DMS153 treated with DMSO at 0.1 percent for 48 hours (cell line): ENCODE measurements around the gene ZMIZ1.

Experiments used
- DNase-seq: peaks from one replicate; lab custom pipeline; 2025; ENCODE audit not compliant: unreplicated experiment; lab: John Stamatoyannopoulos, UW

The ZMIZ1 gene

GRCh38 chr10:79063661-79064492 is 4.9 kb upstream of the ZMIZ1 start:
- DNase-seq: no peak

GRCh38 chr10:79065091-79065551 is 3.6 kb upstream of the ZMIZ1 start:
- DNase-seq: no peak

- no peak for DNase-seq
These were observed 2.9 kb upstream of the ZMIZ1 start for GRCh38 chr10:79065853-79066252.

GRCh38 chr10:79066411-79067240 is 2.1 kb upstream of the ZMIZ1 start:
- peak; percentile 18 for DNase-seq

- DNase-seq: peak; percentile 62
These were observed 1.2 kb upstream of the ZMIZ1 start for GRCh38 chr10:79067241-79068202.

GRCh38 chr10:79068203-79068561 is 584 bp upstream of the ZMIZ1 start:
- DNase-seq: no peak

GRCh38 chr10:79069325-79070080 is 737 bp downstream of the ZMIZ1 start:
- no peak for DNase-seq

- DNase-seq: no peak
These were observed 1.4 kb downstream of the ZMIZ1 start for GRCh38 chr10:79070081-79070605.

GRCh38 chr10:79070606-79071395 is 2.0 kb downstream of the ZMIZ1 start:
- peak; percentile 60 for DNase-seq

GRCh38 chr10:79071396-79071923 is 2.7 kb downstream of the ZMIZ1 start:
- DNase-seq: no peak

GRCh38 chr10:79072041-79072441 is 3.3 kb downstream of the ZMIZ1 start:
- DNase-seq: no peak

GRCh38 chr10:79072994-79073645 is 4.4 kb downstream of the ZMIZ1 start:
- DNase-seq: no peak

GRCh38 chr10:79073784-79074432 is 5.1 kb downstream of the ZMIZ1 start:
- DNase-seq: peak; percentile 30

- DNase-seq: no peak
These were observed 6.0 kb downstream of the ZMIZ1 start for GRCh38 chr10:79074732-79075131.

GRCh38 chr10:79075418-79075817 is 6.7 kb downstream of the ZMIZ1 start:
- no peak for DNase-seq

- DNase-seq: no peak
These were observed 8.9 kb downstream of the ZMIZ1 start for GRCh38 chr10:79077488-79078173.

GRCh38 chr10:79078367-79079053 is 9.7 kb downstream of the ZMIZ1 start:
- no peak for DNase-seq
